GM12878 (cell line): ENCODE results near the gene ZCCHC3. TPM values are rescaled to one million over a fixed set of nuclear protein-coding genes. Genes with fewer than 3 reads are reported as not detected.
A peak's percentile ranks its signal among the peaks of the same experiment; 100 is the strongest.

Experiments
- CBX3 ChIP-seq: fragments of 200-600 bp; sonication (generic); IDR thresholded peaks from 2 replicates; pipeline ENCODE4 v1.6.1; 2016; ENCODE audit warnings: low read depth, borderline replicate concordance
- NR2C2 ChIP-seq: IDR thresholded peaks from 2 replicates; pipeline ENCODE4 v1.6.1; 2011; ENCODE audit warnings: borderline replicate concordance, low read depth; ENCODE audit not compliant: control insufficient read depth, insufficient read length
- POLR2A ChIP-seq: IDR thresholded peaks from 2 replicates; pipeline ENCODE4 v1.6.1; 2011; ENCODE audit warnings: low read depth, mild to moderate bottlenecking, low read length
- POLR2AphosphoS5 ChIP-seq: IDR thresholded peaks from 2 replicates; pipeline ENCODE4 v1.6.1; 2011; ENCODE audit warnings: mild to moderate bottlenecking, low read length, inconsistent platforms
- RELB ChIP-seq: fragments of 450-650 bp; IDR thresholded peaks from 2 replicates; pipeline ENCODE4 v1.6.1; 2017; ENCODE audit warnings: low read depth, mild to moderate bottlenecking, moderate library complexity
- SMAD5 ChIP-seq: IDR thresholded peaks from 2 replicates; pipeline ENCODE4 v1.6.1; 2016; ENCODE audit warnings: antibody characterized with exemption, low read depth
- TAF1 ChIP-seq: IDR thresholded peaks from 2 replicates; pipeline ENCODE4 v1.6.1; 2011; ENCODE audit warnings: mild to moderate bottlenecking, low read depth, low read length, borderline replicate concordance
- TCF12 ChIP-seq: IDR thresholded peaks from 2 replicates; pipeline ENCODE4 v1.6.1; 2011; ENCODE audit warnings: low read depth, mild to moderate bottlenecking, low read length
- YY1 ChIP-seq: IDR thresholded peaks from 2 replicates; pipeline ENCODE4 v1.6.1; 2011; ENCODE audit warnings: low read depth, mild to moderate bottlenecking, low read length
- ZBTB40 ChIP-seq: fragments of 450-650 bp; IDR thresholded peaks from 2 replicates; pipeline ENCODE4 v1.6.1; 2016; ENCODE audit warnings: mild to moderate bottlenecking, moderate library complexity, borderline replicate concordance
- ZNF687 ChIP-seq: fragments of 450-650 bp; IDR thresholded peaks from 2 replicates; pipeline ENCODE4 v1.6.1; 2017; ENCODE audit warnings: mild to moderate bottlenecking, moderate library complexity
- polyA plus RNA-seq, 11 experiments: library from polyadenylated mRNA; depleted of rRNA in 4 of 11; unstranded in 6 of 11; stranded (reverse) in 5 of 11; fragments of >200 nt; fragmentation: Nextera tagmentation in 4 of 11; fragmentation: Illumina TruSeq in 1 of 11; extraction: Ambion mirVana in 4 of 11; extraction: Trizol in 1 of 11; gene quantifications; 1 replicate in 1 of 11; 2 replicates in 10 of 11; pipeline versions ENCODE4 v1.2.1 to v1.2.3, GENCODE V29; 2011 to 2016; ENCODE audit warnings: inconsistent platforms in 2 of 11, missing spikeins in 2 of 11, low read depth in 1 of 11
- total RNA-seq, 4 experiments: library from RNA; depleted of rRNA in 3 of 4; stranded (reverse); fragments of >200 nt in 3 of 4; fragmentation: Illumina TruSeq in 1 of 4; extraction: Trizol in 1 of 4; gene quantifications; 2 replicates each; pipeline versions ENCODE4 v1.2.1 to v1.2.3, GENCODE V29; 2013 to 2021

ZCCHC3 gene
- total and polyA plus RNA-seq, 10 of the 15 experiments (the other 5 are each of a cell fraction or from before 2014, with no cell fraction given), result 5.3 to 36.1 (median 17.2) TPM

- TF ChIP-seq ZBTB40, result no peak
- TF ChIP-seq CBX3, result no peak
- 0 out of 2 replicates have a peak, but pooled peaks have one; percentile 25 for TF ChIP-seq TAF1
- peak; percentile 38 for TF ChIP-seq ZNF687
- peak; percentile 62 for TF ChIP-seq POLR2A
- TF ChIP-seq YY1, result 0 out of 2 replicates have a peak, but pooled peaks have one; percentile 5
- TF ChIP-seq NR2C2, result no peak
- peak; percentile 29; the same call in 1 of the 2 replicates for TF ChIP-seq POLR2AphosphoS5
- TF ChIP-seq TCF12, result no peak
- 0 out of 2 replicates have a peak, but pooled peaks have one; percentile 24 for TF ChIP-seq RELB
- 0 out of 2 replicates have a peak, but pooled peaks have one; percentile 45 for TF ChIP-seq SMAD5
- TF ChIP-seq, all 136 proteins: peak for 15
These were observed 49.4 kb downstream of the ZCCHC3 start, which contains the start of gene NRSN2 (continued) for GRCh38 chr20:346640-347316.
